ENCODE data around the gene PDE11A. TPM values are rescaled to one million over a fixed set of nuclear protein-coding genes. Genes with fewer than 3 reads are reported as not detected.

Gene PDE11A
- total and polyA plus RNA-seq, 2 experiments from 2014 or later = 0.08 to 0.73 TPM

GRCh38 chr2:177619461-177619860 is 453.1 kb downstream of the PDE11A start:
- DNase-seq (ENCODE audit: low spot score) (no peak), ATAC-seq (no peak)
- peaks cover 8% of the 10 kb centered on the region for H3K4me1 Mint-ChIP-seq
- H3K4me3 ChIP-seq = peak overlapping the region; percentile 72
- H3K9me3 Mint-ChIP-seq = no peaks in the 10 kb centered on the region
- H3F3A ChIP-seq (replicated peaks; ENCODE audit: low read depth) = no peaks in the 10 kb centered on the region
- H3K27me3 Mint-ChIP-seq (ENCODE audit: insufficient read depth, low read depth, poor library complexity) = peaks cover 4% of the 10 kb centered on the region
- no peak overlapping the region for H3K27ac ChIP-seq (ENCODE audit: low read depth)
- TF ChIP-seq ZNF114 (CRISPR knock-in tag; IDR thresholded peaks at IDR 0.05) (no peak), NANOG (IDR thresholded peaks at IDR 0.05; ENCODE audit: borderline replicate concordance) (no peak), EZH2 (IDR thresholded peaks at IDR 0.05; ENCODE audit: low read depth, unreplicated experiment) (no peak), STAT1 (IDR thresholded peaks at IDR 0.05; ENCODE audit: unreplicated experiment) (no peak), CTCF (conservative IDR thresholded peaks at IDR 0.05; ENCODE audit: low read depth in 2 of 2) (no peak), ZNF331 (CRISPR knock-in tag; IDR thresholded peaks at IDR 0.05; ENCODE audit: low read depth) (no peak)
- H3K36me3 ChIP-seq (ENCODE audit: insufficient read depth) = no peaks in the 10 kb centered on the region
- peak overlapping the region; percentile 87 for H3K4me2 ChIP-seq
- H3K27me3 ChIP-seq (ENCODE audit: insufficient read depth) = no peaks in the 10 kb centered on the region
- H3K79me2 ChIP-seq (replicated peaks; ENCODE audit: insufficient read depth) = no peaks in the 10 kb centered on the region
- H3K9me2 ChIP-seq (ENCODE audit: insufficient read depth) = no peaks in the 10 kb centered on the region
- H3K36me3 Mint-ChIP-seq (ENCODE audit: low read depth) = no peaks in the 10 kb centered on the region
- H4K20me1 ChIP-seq (replicated peaks; ENCODE audit: insufficient read depth) = no peaks in the 10 kb centered on the region
- peak overlapping the region; percentile 93 for H3K4me3 Mint-ChIP-seq
- peak overlapping the region; percentile 94 for H2AFZ ChIP-seq
- 0 out of 2 replicates have a peak, but pooled peaks cover 6% of the 10 kb centered on the region for H3K4me1 ChIP-seq (ENCODE audit: insufficient read depth)
- no peak overlapping the region for H3K27ac Mint-ChIP-seq

GRCh38 chr2:177618255-177619253 is 454.0 kb downstream of the PDE11A start:
- Histone ChIP-seq H3K4me3 (peak overlapping the region; percentile 72), H3K27me3 (ENCODE audit: insufficient read depth) (no peaks in the 10 kb centered on the region), H3K9me2 (ENCODE audit: insufficient read depth) (no peaks in the 10 kb centered on the region), H3K79me2 (replicated peaks; ENCODE audit: insufficient read depth) (no peaks in the 10 kb centered on the region), H3F3A (replicated peaks; ENCODE audit: low read depth) (no peaks in the 10 kb centered on the region), H3K4me1 (ENCODE audit: insufficient read depth) (0 out of 2 replicates have a peak, but pooled peaks cover 6% of the 10 kb centered on the region), H3K27ac (ENCODE audit: low read depth) (peak overlapping the region; percentile 89), H3K4me2 (peak overlapping the region; percentile 87), H3K36me3 (ENCODE audit: insufficient read depth) (no peaks in the 10 kb centered on the region), H4K20me1 (replicated peaks; ENCODE audit: insufficient read depth) (no peaks in the 10 kb centered on the region), H2AFZ (peak overlapping the region; percentile 94)
- Mint-ChIP-seq H3K36me3 (ENCODE audit: low read depth) (no peaks in the 10 kb centered on the region), H3K27me3 (ENCODE audit: insufficient read depth, low read depth, poor library complexity) (peaks cover 4% of the 10 kb centered on the region), H3K9me3 (no peaks in the 10 kb centered on the region), H3K27ac (peak overlapping the region; percentile 99), H3K4me3 (peak overlapping the region; percentile 93), H3K4me1 (peaks cover 8% of the 10 kb centered on the region)
- TF ChIP-seq ETS1 (IDR thresholded peaks at IDR 0.05) = peak; percentile 89
- no peak for TF ChIP-seq EZH2phosphoT487 (IDR thresholded peaks at IDR 0.05; ENCODE audit: unreplicated experiment)
- peak; percentile 45 for TF ChIP-seq CREB1 (CRISPR knock-in tag; IDR thresholded peaks at IDR 0.05; ENCODE audit: low read depth)
- peak; percentile 93 for TF ChIP-seq POLR2AphosphoS5 (IDR thresholded peaks at IDR 0.05; ENCODE audit: low read depth)
- ATAC-seq (peak; percentile 94), DNase-seq (ENCODE audit: low spot score) (peak; percentile 94)
